ENCODE results near the gene BIN2. TPM values are rescaled to one million over a fixed set of nuclear protein-coding genes. Genes with fewer than 3 reads are reported as not detected.

Gene BIN2
- total and polyA plus RNA-seq, 2 of the 13 experiments (the other 11 are each of a cell fraction or from before 2014, with no cell fraction given) = not detected

DNA sequence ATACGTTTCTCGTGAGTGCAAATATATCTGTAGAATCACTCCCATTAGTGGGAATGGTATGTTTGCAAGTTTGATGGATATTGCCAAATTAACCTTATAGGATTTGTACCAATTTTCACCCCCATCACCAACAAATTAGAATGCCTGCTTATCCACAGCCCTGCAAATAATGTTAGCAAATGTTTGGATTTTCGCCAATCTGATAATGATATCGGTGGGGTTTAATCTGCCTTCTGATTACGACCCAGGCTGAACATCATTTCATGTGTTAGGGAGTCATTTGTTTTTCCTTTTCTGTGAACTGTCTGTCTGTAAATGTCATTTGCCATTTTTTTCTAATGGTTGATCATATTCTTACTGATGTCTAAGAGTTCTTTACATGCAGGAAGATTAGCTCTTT is 89.4 kb downstream of the BIN2 start (continued):
- TF ChIP-seq, protein P1, sequence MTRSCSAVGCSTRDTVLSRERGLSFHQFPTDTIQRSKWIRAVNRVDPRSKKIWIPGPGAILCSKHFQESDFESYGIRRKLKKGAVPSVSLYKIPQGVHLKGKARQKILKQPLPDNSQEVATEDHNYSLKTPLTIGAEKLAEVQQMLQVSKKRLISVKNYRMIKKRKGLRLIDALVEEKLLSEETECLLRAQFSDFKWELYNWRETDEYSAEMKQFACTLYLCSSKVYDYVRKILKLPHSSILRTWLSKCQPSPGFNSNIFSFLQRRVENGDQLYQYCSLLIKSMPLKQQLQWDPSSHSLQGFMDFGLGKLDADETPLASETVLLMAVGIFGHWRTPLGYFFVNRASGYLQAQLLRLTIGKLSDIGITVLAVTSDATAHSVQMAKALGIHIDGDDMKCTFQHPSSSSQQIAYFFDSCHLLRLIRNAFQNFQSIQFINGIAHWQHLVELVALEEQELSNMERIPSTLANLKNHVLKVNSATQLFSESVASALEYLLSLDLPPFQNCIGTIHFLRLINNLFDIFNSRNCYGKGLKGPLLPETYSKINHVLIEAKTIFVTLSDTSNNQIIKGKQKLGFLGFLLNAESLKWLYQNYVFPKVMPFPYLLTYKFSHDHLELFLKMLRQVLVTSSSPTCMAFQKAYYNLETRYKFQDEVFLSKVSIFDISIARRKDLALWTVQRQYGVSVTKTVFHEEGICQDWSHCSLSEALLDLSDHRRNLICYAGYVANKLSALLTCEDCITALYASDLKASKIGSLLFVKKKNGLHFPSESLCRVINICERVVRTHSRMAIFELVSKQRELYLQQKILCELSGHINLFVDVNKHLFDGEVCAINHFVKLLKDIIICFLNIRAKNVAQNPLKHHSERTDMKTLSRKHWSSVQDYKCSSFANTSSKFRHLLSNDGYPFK (CRISPR knock-in tag; IDR thresholded peaks at IDR 0.05; ENCODE audit: borderline replicate concordance) = no peak
- TF ChIP-seq ZNF850 (CRISPR knock-in tag; conservative IDR thresholded peaks at IDR 0.05) (no peak), TCF7L2 (IDR thresholded peaks at IDR 0.05; ENCODE audit: low read depth, low read length) (no peak), ZNF264 (CRISPR knock-in tag; IDR thresholded peaks at IDR 0.05) (no peak), ZNF354B (CRISPR knock-in tag; IDR thresholded peaks at IDR 0.05) (no peak), ZNF792 (CRISPR knock-in tag; IDR thresholded peaks at IDR 0.05) (no peak)
- TF ChIP-seq, protein P2, sequence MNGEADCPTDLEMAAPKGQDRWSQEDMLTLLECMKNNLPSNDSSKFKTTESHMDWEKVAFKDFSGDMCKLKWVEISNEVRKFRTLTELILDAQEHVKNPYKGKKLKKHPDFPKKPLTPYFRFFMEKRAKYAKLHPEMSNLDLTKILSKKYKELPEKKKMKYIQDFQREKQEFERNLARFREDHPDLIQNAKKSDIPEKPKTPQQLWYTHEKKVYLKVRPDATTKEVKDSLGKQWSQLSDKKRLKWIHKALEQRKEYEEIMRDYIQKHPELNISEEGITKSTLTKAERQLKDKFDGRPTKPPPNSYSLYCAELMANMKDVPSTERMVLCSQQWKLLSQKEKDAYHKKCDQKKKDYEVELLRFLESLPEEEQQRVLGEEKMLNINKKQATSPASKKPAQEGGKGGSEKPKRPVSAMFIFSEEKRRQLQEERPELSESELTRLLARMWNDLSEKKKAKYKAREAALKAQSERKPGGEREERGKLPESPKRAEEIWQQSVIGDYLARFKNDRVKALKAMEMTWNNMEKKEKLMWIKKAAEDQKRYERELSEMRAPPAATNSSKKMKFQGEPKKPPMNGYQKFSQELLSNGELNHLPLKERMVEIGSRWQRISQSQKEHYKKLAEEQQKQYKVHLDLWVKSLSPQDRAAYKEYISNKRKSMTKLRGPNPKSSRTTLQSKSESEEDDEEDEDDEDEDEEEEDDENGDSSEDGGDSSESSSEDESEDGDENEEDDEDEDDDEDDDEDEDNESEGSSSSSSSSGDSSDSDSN (CRISPR knock-in tag; IDR thresholded peaks at IDR 0.05) = no peak

DNA sequence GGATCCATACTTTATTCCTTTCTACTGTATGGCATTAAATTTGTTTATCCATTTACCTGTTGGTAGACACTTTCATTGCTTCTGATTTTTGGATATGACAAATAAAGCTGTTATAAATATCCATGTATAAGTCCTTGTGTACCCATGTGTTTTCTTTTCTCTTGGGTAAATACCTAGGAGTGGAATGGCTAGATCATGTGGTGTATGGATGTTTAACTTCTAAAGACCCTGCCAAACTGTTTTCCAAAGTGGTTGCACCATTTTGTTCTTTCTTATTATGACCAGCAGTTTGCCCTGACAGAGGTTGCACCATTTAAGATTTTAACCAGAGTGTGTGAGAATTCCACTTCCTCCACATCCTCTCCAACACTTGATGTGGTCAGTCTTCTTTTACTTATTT is 91.3 kb downstream of the BIN2 start:
- ChIA-PET CTCF (ENCODE audit: low intra/inter-chr PET ratio, low total read pairs) (no interaction called here), POLR2A (no interaction called here)
- Histone ChIP-seq H3K36me3 (replicated peaks in 1 of 2; ENCODE audit: control insufficient read depth in 1 of 2, insufficient read depth in 2 of 2, low read length in 2 of 2) (no peaks in the 10 kb centered on the region), H3K27me3 (ENCODE audit: control insufficient read depth in 1 of 2, insufficient read depth in 2 of 2, low read length in 2 of 2) (no peaks in the 10 kb centered on the region), H3K4me2 (ENCODE audit: low read depth, low read length) (no peak overlapping the region), H4K20me1 (ENCODE audit: insufficient read depth, low read length) (no peaks in the 10 kb centered on the region), H3K79me2 (ENCODE audit: insufficient read depth, low read length) (no peaks in the 10 kb centered on the region), H2AFZ (ENCODE audit: low read length) (no peak overlapping the region), H3K27ac (ENCODE audit: extremely low read length, insufficient read depth, low read length) (no peak overlapping the region), H3K9me3 (ENCODE audit: low read length) (no peaks in the 10 kb centered on the region), H3K4me1 (ENCODE audit: insufficient read depth, low read length) (peaks cover 11% of the 10 kb centered on the region; the same call in 1 of the 2 replicates), H3K9ac (ENCODE audit: insufficient read depth, low read depth, low read length) (no peak overlapping the region), H3K4me3 (replicated peaks in 1 of 3; ENCODE audit: insufficient read depth in 1 of 3, low read depth in 2 of 3, low read length in 3 of 3) (no peak overlapping the region)
- in situ Hi-C loops (cut with HindIII; ENCODE audit: extremely low pct_ligation_motif_present, low pct_unique_long_range_greater_than_20kb) (no loop called here), intact Hi-C loops (cut with micrococcal nuclease; ENCODE audit: unreplicated experiment) (no loop called here)
- no TSS peak for BruUV-seq (replicated peaks)
- DNase-seq (ENCODE audit: low spot score) (no peak), FAIRE-seq (no peak), ATAC-seq (no peak)
- TF ChIP-seq BCL6 (CRISPR knock-in tag; IDR thresholded peaks at IDR 0.05) (no peak), MIER3 (CRISPR knock-in tag; IDR thresholded peaks at IDR 0.05; ENCODE audit: borderline replicate concordance) (no peak), NFYB (CRISPR knock-in tag; IDR thresholded peaks at IDR 0.05) (no peak), AHR (CRISPR knock-in tag; IDR thresholded peaks at IDR 0.05) (no peak), SETDB1 (CRISPR knock-in tag; IDR thresholded peaks at IDR 0.05; ENCODE audit: borderline replicate concordance) (no peak), SALL1 (CRISPR knock-in tag; IDR thresholded peaks at IDR 0.05) (no peak), HES4 (CRISPR knock-in tag; IDR thresholded peaks at IDR 0.05; ENCODE audit: borderline replicate concordance) (no peak), KDM4B (CRISPR knock-in tag; IDR thresholded peaks at IDR 0.05) (no peak), ZNF556 (CRISPR knock-in tag; IDR thresholded peaks at IDR 0.05; ENCODE audit: borderline replicate concordance) (no peak)
- TF ChIP-seq, protein P3, sequence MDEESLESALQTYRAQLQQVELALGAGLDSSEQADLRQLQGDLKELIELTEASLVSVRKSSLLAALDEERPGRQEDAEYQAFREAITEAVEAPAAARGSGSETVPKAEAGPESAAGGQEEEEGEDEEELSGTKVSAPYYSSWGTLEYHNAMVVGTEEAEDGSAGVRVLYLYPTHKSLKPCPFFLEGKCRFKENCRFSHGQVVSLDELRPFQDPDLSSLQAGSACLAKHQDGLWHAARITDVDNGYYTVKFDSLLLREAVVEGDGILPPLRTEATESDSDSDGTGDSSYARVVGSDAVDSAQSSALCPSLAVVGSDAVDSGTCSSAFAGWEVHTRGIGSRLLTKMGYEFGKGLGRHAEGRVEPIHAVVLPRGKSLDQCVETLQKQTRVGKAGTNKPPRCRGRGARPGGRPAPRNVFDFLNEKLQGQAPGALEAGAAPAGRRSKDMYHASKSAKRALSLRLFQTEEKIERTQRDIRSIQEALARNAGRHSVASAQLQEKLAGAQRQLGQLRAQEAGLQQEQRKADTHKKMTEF (CRISPR knock-in tag; IDR thresholded peaks at IDR 0.05) = no peak
- TF ChIP-seq, protein P4, sequence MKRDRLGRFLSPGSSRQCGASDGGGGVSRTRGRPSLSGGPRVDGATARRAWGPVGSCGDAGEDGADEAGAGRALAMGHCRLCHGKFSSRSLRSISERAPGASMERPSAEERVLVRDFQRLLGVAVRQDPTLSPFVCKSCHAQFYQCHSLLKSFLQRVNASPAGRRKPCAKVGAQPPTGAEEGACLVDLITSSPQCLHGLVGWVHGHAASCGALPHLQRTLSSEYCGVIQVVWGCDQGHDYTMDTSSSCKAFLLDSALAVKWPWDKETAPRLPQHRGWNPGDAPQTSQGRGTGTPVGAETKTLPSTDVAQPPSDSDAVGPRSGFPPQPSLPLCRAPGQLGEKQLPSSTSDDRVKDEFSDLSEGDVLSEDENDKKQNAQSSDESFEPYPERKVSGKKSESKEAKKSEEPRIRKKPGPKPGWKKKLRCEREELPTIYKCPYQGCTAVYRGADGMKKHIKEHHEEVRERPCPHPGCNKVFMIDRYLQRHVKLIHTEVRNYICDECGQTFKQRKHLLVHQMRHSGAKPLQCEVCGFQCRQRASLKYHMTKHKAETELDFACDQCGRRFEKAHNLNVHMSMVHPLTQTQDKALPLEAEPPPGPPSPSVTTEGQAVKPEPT (CRISPR knock-in tag; IDR thresholded peaks at IDR 0.05; ENCODE audit: low read depth) = no peak

All from HepG2 (cell line).